GM23338 (cell line): ENCODE results near the gene SPINK14. TPM values are rescaled to one million over a fixed set of nuclear protein-coding genes. Genes with fewer than 3 reads are reported as not detected.

Experiments
- ATAC-seq: fragments of 200-7000 bp; cut with Tn5 transposase; 3 replicates; pipeline ENCODE4 v1.9.1; 2020
- DNase-seq: peaks from one replicate; pipeline ENCODE4 v3.0.0-alpha.2; 2015; ENCODE audit warnings: low spot score
- H2AFZ ChIP-seq: fragments of 200-600 bp; sonication (generic); 2 replicates; pipeline ENCODE4 v1.8.0; 2016; ENCODE audit warnings: antibody characterized with exemption, mild to moderate bottlenecking, moderate library complexity
- H3F3A ChIP-seq: fragments of 200-600 bp; sonication (generic); replicated peaks from 2 replicates; pipeline ENCODE4 v1.8.0; 2017; ENCODE audit warnings: antibody characterized with exemption, mixed run types, low read depth
- H3K27ac ChIP-seq: fragments of 200-600 bp; sonication (generic); 2 replicates; pipeline ENCODE4 v1.6.1; 2016; ENCODE audit warnings: low read depth
- H3K27me3 ChIP-seq: fragments of 200-600 bp; sonication (generic); 2 replicates; pipeline ENCODE4 v1.8.0; 2016; ENCODE audit warnings: mild to moderate bottlenecking, mixed run types, moderate library complexity; ENCODE audit not compliant: insufficient read depth
- H3K36me3 ChIP-seq: fragments of 200-600 bp; sonication (generic); 2 replicates; pipeline ENCODE4 v1.8.0; 2016; ENCODE audit warnings: mild to moderate bottlenecking; ENCODE audit not compliant: insufficient read depth
- H3K4me1 ChIP-seq: fragments of 200-600 bp; sonication (generic); 2 replicates; pipeline ENCODE4 v1.8.0; 2016; ENCODE audit warnings: mild to moderate bottlenecking, moderate library complexity; ENCODE audit not compliant: insufficient read depth
- H3K4me2 ChIP-seq: fragments of 200-600 bp; sonication (generic); 2 replicates; pipeline ENCODE4 v1.7.1; 2017; ENCODE audit warnings: mixed run types
- H3K4me3 ChIP-seq: fragments of 200-600 bp; sonication (generic); 2 replicates; pipeline ENCODE4 v1.6.1; 2016; ENCODE audit warnings: mixed run types
- H3K79me2 ChIP-seq: fragments of 200-600 bp; sonication (generic); replicated peaks from 2 replicates; pipeline ENCODE4 v1.8.0; 2017; ENCODE audit warnings: mild to moderate bottlenecking; ENCODE audit not compliant: insufficient read depth
- H3K9me2 ChIP-seq: fragments of 200-600 bp; sonication (generic); 2 replicates; pipeline ENCODE4 v1.8.0; 2017; ENCODE audit not compliant: insufficient read depth
- H4K20me1 ChIP-seq: fragments of 200-600 bp; sonication (generic); replicated peaks from 2 replicates; pipeline ENCODE4 v1.8.0; 2017; ENCODE audit warnings: mild to moderate bottlenecking; ENCODE audit not compliant: insufficient read depth
- H3K27ac Mint-ChIP-seq: 2 replicates; pipeline ENCODE4 v1.8.0; 2020; ENCODE audit warnings: inconsistent platforms, mild to moderate bottlenecking, moderate library complexity, mixed read lengths
- H3K27me3 Mint-ChIP-seq: 3 replicates; pipeline ENCODE4 v1.8.0; 2022; ENCODE audit warnings: low read depth, mild to moderate bottlenecking, moderate library complexity, mixed read lengths, inconsistent platforms; ENCODE audit not compliant: insufficient read depth, poor library complexity
- H3K36me3 Mint-ChIP-seq: 3 replicates; pipeline ENCODE4 v1.8.0; 2021; ENCODE audit warnings: low read depth, mild to moderate bottlenecking, inconsistent platforms, moderate library complexity, mixed read lengths
- H3K4me1 Mint-ChIP-seq: 3 replicates; pipeline ENCODE4 v1.8.0; 2020; ENCODE audit warnings: mild to moderate bottlenecking, inconsistent platforms, mixed read lengths
- H3K4me3 Mint-ChIP-seq: 3 replicates; pipeline ENCODE4 v1.8.0; 2021; ENCODE audit warnings: moderate library complexity, mild to moderate bottlenecking, inconsistent platforms, mixed read lengths
- H3K9me3 Mint-ChIP-seq: 3 replicates; pipeline ENCODE4 v1.8.0; 2020; ENCODE audit warnings: moderate library complexity, mild to moderate bottlenecking, inconsistent platforms, mixed read lengths
- CTCF ChIP-seq, 2 experiments: fragments of 200-600 bp in 1 of 2; sonication (generic) in 1 of 2; conservative IDR thresholded peaks; 2 replicates each; pipeline versions ENCODE4 v1.5.1 to v1.6.1; 2016 to 2017; ENCODE audit warnings: antibody characterized with exemption in 2 of 2, low read depth in 2 of 2, mild to moderate bottlenecking in 2 of 2, moderate library complexity in 1 of 2
- ETS1 ChIP-seq: IDR thresholded peaks from 2 replicates; pipeline ENCODE4 v1.6.1; 2016; ENCODE audit warnings: antibody characterized with exemption
- EZH2phosphoT487 ChIP-seq: fragments of 200-600 bp; sonication (generic); IDR thresholded peaks from one replicate; pipeline ENCODE4 v1.8.1; 2018; ENCODE audit warnings: antibody characterized with exemption; ENCODE audit not compliant: unreplicated experiment
- JUNB ChIP-seq: IDR thresholded peaks from one replicate; pipeline ENCODE4 v1.6.1; 2016; ENCODE audit warnings: antibody characterized with exemption; ENCODE audit not compliant: unreplicated experiment
- NANOG ChIP-seq: IDR thresholded peaks from 2 replicates; pipeline ENCODE4 v1.6.1; 2016; ENCODE audit warnings: antibody characterized with exemption, borderline replicate concordance
- POLR2AphosphoS5 ChIP-seq: IDR thresholded peaks from 2 replicates; pipeline ENCODE4 v1.6.1; 2016; ENCODE audit warnings: antibody characterized with exemption, low read depth
- REST ChIP-seq: IDR thresholded peaks from one replicate; pipeline ENCODE4 v1.6.1; 2018; ENCODE audit warnings: antibody characterized with exemption; ENCODE audit not compliant: unreplicated experiment
- STAT1 ChIP-seq: IDR thresholded peaks from one replicate; pipeline ENCODE4 v1.6.1; 2016; ENCODE audit warnings: antibody characterized with exemption; ENCODE audit not compliant: unreplicated experiment
- ZNF331 ChIP-seq: fragments of 250-450 bp; sonication (Bioruptor Pico); IDR thresholded peaks from 2 replicates; pipeline ENCODE4 v1.5.0; 2020; ENCODE audit warnings: low read depth, mild to moderate bottlenecking, moderate library complexity
- polyA plus RNA-seq: library from polyadenylated mRNA; unstranded; fragments of >200 nt; fragmentation: Nextera tagmentation; extraction: Ambion mirVana; gene quantifications from 2 replicates; pipeline ENCODE4 v1.2.1, GENCODE V29; 2016
- total RNA-seq: library from RNA; depleted of rRNA; stranded (reverse); fragments of >200 nt; shearing (Covaris generic); gene quantifications from 2 replicates; pipeline ENCODE4 v1.2.3, GENCODE V29; 2014

SPINK14 gene
- total and polyA plus RNA-seq, 2 experiments from 2014 or later: not detected

- Histone ChIP-seq H3F3A (no peaks in the 10 kb centered on the region), H3K27ac (no peak overlapping the region), H3K9me2 (no peaks in the 10 kb centered on the region), H3K36me3 (no peaks in the 10 kb centered on the region), H3K4me3 (no peak overlapping the region), H2AFZ (no peak overlapping the region), H3K27me3 (no peaks in the 10 kb centered on the region), H3K79me2 (no peaks in the 10 kb centered on the region), H3K4me2 (no peak overlapping the region), H3K4me1 (no peaks in the 10 kb centered on the region), H4K20me1 (no peaks in the 10 kb centered on the region)
- no peak for ATAC-seq
- Mint-ChIP-seq H3K4me1 (no peaks in the 10 kb centered on the region), H3K9me3 (no peaks in the 10 kb centered on the region), H3K36me3 (no peaks in the 10 kb centered on the region), H3K27ac (no peak overlapping the region), H3K4me3 (no peak overlapping the region), H3K27me3 (no peaks in the 10 kb centered on the region)
- TF ChIP-seq POLR2AphosphoS5: no peak
- no peak for TF ChIP-seq JUNB
- no peak for TF ChIP-seq ZNF331 (CRISPR knock-in tag)
- TF ChIP-seq CTCF (conservative IDR thresholded peaks at IDR 0.05; ENCODE audit: low read depth in 2 of 2): no peak
- no peak for TF ChIP-seq REST
- TF ChIP-seq STAT1: no peak
- TF ChIP-seq NANOG: no peak
- no peak for TF ChIP-seq EZH2phosphoT487
- DNase-seq: no peak
These were observed 40.9 kb downstream of the SPINK14 start for GRCh38 chr5:148209151-148209770.

GRCh38 chr5:148214665-148215185 is 46.4 kb downstream of the SPINK14 start:
- H2AFZ ChIP-seq: no peak overlapping the region
- Mint-ChIP-seq H3K36me3 (no peaks in the 10 kb centered on the region), H3K4me1 (no peaks in the 10 kb centered on the region), H3K4me3 (no peak overlapping the region), H3K27ac (no peak overlapping the region), H3K27me3 (no peaks in the 10 kb centered on the region), H3K9me3 (no peaks in the 10 kb centered on the region)
- no peaks in the 10 kb centered on the region for H3K79me2 ChIP-seq
- no peaks in the 10 kb centered on the region for H3F3A ChIP-seq
- no peak for DNase-seq
- no peaks in the 10 kb centered on the region for H3K36me3 ChIP-seq
- 0 out of 2 replicates have a peak, but pooled peaks cover 6% of the 10 kb centered on the region for H3K9me2 ChIP-seq
- no peaks in the 10 kb centered on the region for H3K4me1 ChIP-seq
- no peak overlapping the region for H3K4me3 ChIP-seq
- H4K20me1 ChIP-seq: no peaks in the 10 kb centered on the region
- no peak overlapping the region for H3K4me2 ChIP-seq
- H3K27me3 ChIP-seq: no peaks in the 10 kb centered on the region
- no peak overlapping the region for H3K27ac ChIP-seq
- no peak for ATAC-seq
- TF ChIP-seq CTCF (conservative IDR thresholded peaks at IDR 0.05; ENCODE audit: low read depth in 2 of 2) (no peak), ZNF331 (CRISPR knock-in tag) (no peak), STAT1 (no peak), ETS1 (no peak)
